Measurements from ENCODE around the gene TPCN2. TPM values are rescaled to one million over a fixed set of nuclear protein-coding genes. Genes with fewer than 3 reads are reported as not detected.

The TPCN2 gene
- total and polyA plus RNA-seq, 2 of the 8 experiments (the other 6 are each of a cell fraction or from before 2014, with no cell fraction given) = 9.7 to 18.6 TPM

GRCh38 chr11:69101115-69101791 is 52.5 kb downstream of the TPCN2 start:
- no peaks in the 10 kb centered on the region for H3K27me3 ChIP-seq (replicated peaks in 1 of 4; ENCODE audit: control insufficient read depth in 3 of 4, extremely low read depth in 1 of 4, insufficient read depth in 3 of 4, low read length in 3 of 4)
- peaks cover 0 to 14% (median 4%) of the 10 kb centered on the region in 4 experiments; a peak in 4 of 7 replicates for H3K4me1 ChIP-seq (replicated peaks in 1 of 4; ENCODE audit: control insufficient read depth in 3 of 4, insufficient read depth in 4 of 4, low read length in 3 of 4)
- no peak overlapping the region for H3K56ac ChIP-seq (replicated peaks; ENCODE audit: insufficient read length, low read depth, low read length)
- CTCF ChIA-PET (ENCODE audit: partially characterized antibody) = interaction anchor here (0.6 to 5.9 kb wide), 47 partner anchors 8 to 583 kb away, joined by 3 to 39 read pairs (median 4); partner anchors contain the start of genes MYEOV and SMIM38
- no peaks in the 10 kb centered on the region for H3K36me3 ChIP-seq (ENCODE audit: control insufficient read depth in 2 of 4, insufficient read depth in 4 of 4, low read length in 3 of 4)
- H3K9me3 ChIP-seq (ENCODE audit: insufficient read depth in 2 of 2, low read depth in 1 of 2, low read length in 1 of 2) = no peaks in the 10 kb centered on the region
- H3K23ac ChIP-seq (ENCODE audit: insufficient read length) = no peak overlapping the region
- no peak overlapping the region for H2AK5ac ChIP-seq (ENCODE audit: low read depth, low read length)
- no peaks in the 10 kb centered on the region for H3K79me1 ChIP-seq (ENCODE audit: low read depth, low read length)
- peaks cover 0 to 2% of the 10 kb centered on the region in 2 experiments for H4K20me1 ChIP-seq (replicated peaks in 1 of 2; ENCODE audit: control insufficient read depth in 1 of 2, insufficient read depth in 2 of 2, low read length in 2 of 2)
- H3K79me2 ChIP-seq (ENCODE audit: control insufficient read depth in 1 of 2, insufficient read depth in 2 of 2, low read length in 2 of 2) = no peaks in the 10 kb centered on the region
- H3K18ac ChIP-seq (ENCODE audit: extremely low read depth, low read length) = no peak overlapping the region
- 37% methylated on average over 14 of the region's 14 CpGs; no CpG with 5 or more reads in 1 of the 2 experiments for WGBS, 2 experiments (ENCODE audit: extremely low coverage in 1 of 2, insufficient coverage in 1 of 2, insufficient read length in 1 of 2, insufficient replicate concordance in 2 of 2, low coverage in 1 of 2, low lambda C conversion rate in 2 of 2, missing lambda C conversion rate in 1 of 2)
- peak; percentile 60 to 96 for DNase-seq (ENCODE audit: low read depth in 1 of 2, low spot score in 2 of 2)
- H2AFZ ChIP-seq (ENCODE audit: low read length) = no peak overlapping the region
- 0 out of 2 replicates have a peak overlapping the region, but pooled peaks have one; percentile 2 for H2BK5ac ChIP-seq (ENCODE audit: low read depth, low read length)
- no peak overlapping the region for H2BK120ac ChIP-seq (replicated peaks; ENCODE audit: low read depth, low read length)
- no peak overlapping the region for H3K4me3 ChIP-seq (ENCODE audit: extremely low read depth in 1 of 4, insufficient read depth in 2 of 4, low read depth in 3 of 4, low read length in 4 of 4)
- no peak overlapping the region; the same call in 1 of the 2 replicates for H2BK15ac ChIP-seq (ENCODE audit: low read length)
- POLR2A ChIA-PET (ENCODE audit: partially characterized antibody) = interaction anchor here (0.6 to 1.1 kb wide), 4 partner anchors 8 to 590 kb away, joined by 3 to 4 read pairs (median 4); no protein-coding TSS in a partner anchor
- H2BK12ac ChIP-seq (ENCODE audit: low read depth, low read length) = no peak overlapping the region
- no peak overlapping the region; the same call in none of the 2 replicates for H4K8ac ChIP-seq (ENCODE audit: extremely low read depth, insufficient read depth, low read length)
- no peak overlapping the region for H3K14ac ChIP-seq (ENCODE audit: insufficient read length)
- H3K4ac ChIP-seq (replicated peaks; ENCODE audit: insufficient read length, low read depth, low read length) = no peak overlapping the region
- H3K9ac ChIP-seq (replicated peaks in 1 of 4; ENCODE audit: extremely low read depth in 1 of 4, low read depth in 3 of 4, low read length in 3 of 4) = no peak overlapping the region
- no peak overlapping the region for H2BK20ac ChIP-seq (ENCODE audit: low read length)
- FAIRE-seq = peak; percentile 74
- no peak overlapping the region for H3K27ac ChIP-seq (ENCODE audit: low read depth, low read length)
- H3K23me2 ChIP-seq (ENCODE audit: low read depth, low read length) = no peaks in the 10 kb centered on the region
- H3K4me2 ChIP-seq (ENCODE audit: insufficient read depth in 1 of 2, low read depth in 2 of 2, low read length in 2 of 2) = no peak overlapping the region
- H4K5ac ChIP-seq (ENCODE audit: insufficient read length, low read depth, low read length) = no peak overlapping the region
- no peak overlapping the region for H4K91ac ChIP-seq (replicated peaks; ENCODE audit: insufficient read length, low read length)
- TF ChIP-seq PHF8 (conservative IDR thresholded peaks at IDR 0.05; ENCODE audit: low read depth, low read length) = no peak
- 0 out of 2 replicates have a peak, but pooled peaks have one; percentile 40 for TF ChIP-seq FOSL1 (IDR thresholded peaks at IDR 0.05; ENCODE audit: insufficient read depth, low read depth, low read length)
- TF ChIP-seq POLR2AphosphoS5 (IDR thresholded peaks at IDR 0.05; ENCODE audit: low read depth, low read length) = no peak; the same call in 1 of the 2 replicates
